B cell (primary cell): ENCODE data around the gene GINS2. TPM values are rescaled to one million over a fixed set of nuclear protein-coding genes. Genes with fewer than 3 reads are reported as not detected.

Experiments used
- ATAC-seq: fragments of 200-7000 bp; cut with Tn5 transposase; one replicate; pipeline ENCODE4 v1.10.0; 2021; ENCODE audit warnings: low read depth, mild to moderate bottlenecking, moderate number of reproducible peaks, moderate library complexity
- CTCF ChIA-PET: fragments of 350-600 bp; sonication (Branson Sonifier 250); formaldehyde crosslinking; loops from one replicate; lab custom pipeline; 2021; ENCODE audit warnings: antibody characterized with exemption, inconsistent platforms; lab: Charles Lee
- POLR2A ChIA-PET: fragments of 350-600 bp; sonication (Branson Sonifier 250); formaldehyde crosslinking; loops from one replicate; lab custom pipeline; 2021; ENCODE audit warnings: antibody characterized with exemption; lab: Charles Lee
- DNase-seq: peaks from one replicate; pipeline ENCODE4 v3.0.0; 2013
- H2AFZ ChIP-seq: 2 replicates; pipeline ENCODE4 v1.6.1; 2012; ENCODE audit warnings: mild to moderate bottlenecking, low read depth, low read length; ENCODE audit not compliant: insufficient read depth, poor library complexity, severe bottlenecking
- H3K27ac ChIP-seq, 2 donors: 1 replicate in 1 of 2; 2 replicates in 1 of 2; pipeline ENCODE4 v1.5.1; 2012 to 2013; ENCODE audit warnings: low read length in 2 of 2, mild to moderate bottlenecking in 2 of 2, moderate library complexity in 1 of 2
- H3K27me3 ChIP-seq, 4 experiments: fragments of 200-600 bp in 1 of 4; sonication (generic) in 1 of 4; replicated peaks in 1 of 4; 1 replicate in 2 of 4; 2 replicates in 2 of 4; pipeline versions ENCODE4 v1.6.1 to v1.7.0; 2013 to 2016; ENCODE audit warnings: low read length in 3 of 4, mild to moderate bottlenecking in 2 of 4, mixed read lengths in 1 of 4, moderate library complexity in 1 of 4; ENCODE audit not compliant: insufficient read depth in 4 of 4, control insufficient read depth in 3 of 4; ENCODE audit errors: control extremely low read depth in 1 of 4
- H3K36me3 ChIP-seq, 2 experiments: replicated peaks in 1 of 2; 1 replicate in 1 of 2; 2 replicates in 1 of 2; pipeline versions ENCODE4 v1.6.1 to v1.7.1; 2013; ENCODE audit warnings: low read length in 1 of 2; ENCODE audit not compliant: insufficient read depth in 2 of 2, control insufficient read depth in 1 of 2; ENCODE audit errors: control extremely low read depth in 1 of 2, extremely low read depth in 1 of 2
- H3K4me1 ChIP-seq, 2 donors: fragments of 200-600 bp in 1 of 2; sonication (generic) in 1 of 2; 1 replicate in 1 of 2; 2 replicates in 1 of 2; pipeline versions ENCODE4 v1.5.1 to v1.6.1; 2013 to 2017; ENCODE audit warnings: low read length in 2 of 2; ENCODE audit not compliant: control insufficient read depth in 2 of 2, insufficient read depth in 2 of 2
- H3K4me2 ChIP-seq: replicated peaks from 2 replicates; pipeline ENCODE3; 2012; ENCODE audit warnings: mild to moderate bottlenecking, low read depth, low read length; ENCODE audit not compliant: poor library complexity, severe bottlenecking
- H3K4me3 ChIP-seq, 5 experiments: fragments of 200-600 bp in 1 of 5; sonication (generic) in 1 of 5; 1 replicate in 3 of 5; 2 replicates in 2 of 5; pipeline versions ENCODE4 v1.5.1 to v1.7.0; 2011 to 2016; ENCODE audit warnings: low read length in 4 of 5, mild to moderate bottlenecking in 4 of 5, low read depth in 2 of 5, control low read depth in 1 of 5, moderate library complexity in 1 of 5; ENCODE audit not compliant: insufficient read depth in 1 of 5; ENCODE audit errors: control extremely low read depth in 1 of 5, extremely low read depth in 1 of 5
- H3K79me2 ChIP-seq: fragments of 200-600 bp; sonication (generic); one replicate; pipeline ENCODE4 v1.6.0; 2016; ENCODE audit warnings: low read length; ENCODE audit not compliant: control insufficient read depth, insufficient read depth
- H3K9ac ChIP-seq: fragments of 200-600 bp; sonication (generic); 2 replicates; pipeline ENCODE4 v1.6.1; 2017; ENCODE audit warnings: mild to moderate bottlenecking, low read length, moderate library complexity
- H3K9me3 ChIP-seq, 3 donors: one replicate each; pipeline versions ENCODE4 v1.6.1 to v1.7.1; 2013; ENCODE audit warnings: low read length in 2 of 3; ENCODE audit not compliant: control insufficient read depth in 2 of 3, insufficient read depth in 1 of 3; ENCODE audit errors: control extremely low read depth in 1 of 3
- H4K20me1 ChIP-seq: 2 replicates; pipeline ENCODE4 v1.6.0; 2012; ENCODE audit warnings: mild to moderate bottlenecking, low read length; ENCODE audit not compliant: insufficient read depth, control insufficient read depth, poor library complexity, severe bottlenecking
- H3K27ac Mint-ChIP-seq: one replicate; pipeline ENCODE4 v1.8.0; 2021; ENCODE audit warnings: mixed read lengths
- H3K27me3 Mint-ChIP-seq: one replicate; pipeline ENCODE4 v1.8.0; 2021; ENCODE audit warnings: mixed read lengths
- H3K4me1 Mint-ChIP-seq: one replicate; pipeline ENCODE4 v1.8.0; 2021; ENCODE audit warnings: mixed read lengths
- H3K4me3 Mint-ChIP-seq: one replicate; pipeline ENCODE4 v1.8.0; 2021; ENCODE audit warnings: mixed read lengths
- H3K9me3 Mint-ChIP-seq: one replicate; pipeline ENCODE4 v1.8.0; 2022; ENCODE audit warnings: mixed read lengths; ENCODE audit not compliant: insufficient read depth
- EZH2 ChIP-seq: IDR thresholded peaks from 2 replicates; pipeline ENCODE4 v1.6.1; 2012; ENCODE audit warnings: borderline replicate concordance, low read depth, mild to moderate bottlenecking, moderate library complexity, low read length; ENCODE audit not compliant: insufficient read depth, poor library complexity, severe bottlenecking
- WGBS: methylation state at CpG from one replicate; pipeline ENCODE4 v1.1.5; 2013; ENCODE audit warnings: missing lambda C conversion rate; ENCODE audit not compliant: insufficient coverage; 5-methylcytosine and 5-hydroxymethylcytosine counted together
- intact Hi-C: fragments of 100-400 bp; cut with micrococcal nuclease; formaldehyde crosslinking; loops from one replicate; pipeline ENCODE4 v1.10.0; 2022
- polyA plus RNA-seq: library from polyadenylated mRNA; depleted of rRNA; stranded (reverse); fragments of >200 nt; gene quantifications from 2 replicates; pipeline ENCODE4 v1.2.3, GENCODE V29; 2012
- total RNA-seq, 2 donors: library from RNA; stranded (reverse); fragments of 120-200 nt in 1 of 2; gene quantifications; 1 replicate in 1 of 2; 2 replicates in 1 of 2; pipeline versions ENCODE4 v1.2.3 to v1.2.4, GENCODE V29; 2013 to 2022
- TF ChIP-seq, protein P1 (sequence below): fragments of 200-600 bp; IDR thresholded peaks from one replicate; pipeline ENCODE4 v1.8.0; 2022; ENCODE audit warnings: antibody characterized with exemption, mild to moderate bottlenecking

Gene GINS2
- total and polyA plus RNA-seq, 2 donors (not counting 1 experiment from before 2014, with no cell fraction given): 0.52 to 4.2 TPM

GRCh38 chr16:85643631-85644030 is 45.1 kb downstream of the GINS2 start:
- WGBS: 92% methylated on average over 2 of the region's 8 CpGs
- ChIA-PET POLR2A (interaction anchor here (0.7 kb wide), 1 partner anchor 57 kb away, joined by 4 read pairs; no protein-coding TSS in a partner anchor), CTCF (no interaction called here)
- Histone ChIP-seq H3K9ac (no peak overlapping the region), H3K27ac (no peak overlapping the region), H4K20me1 (peaks cover 100% of the 10 kb centered on the region), H3K79me2 (peaks cover 89% of the 10 kb centered on the region), H3K36me3 (peaks cover 1 to 32% of the 10 kb centered on the region in 2 experiments), H3K4me3 (no peak overlapping the region), H3K9me3 (no peaks in the 10 kb centered on the region), H3K4me2 (no peak overlapping the region), H3K27me3 (no peaks in the 10 kb centered on the region), H2AFZ (no peak overlapping the region), H3K4me1 (no peaks in the 10 kb centered on the region)
- DNase-seq (no peak), ATAC-seq (no peak)
- intact Hi-C loops: no loop called here
- no peaks in the 10 kb centered on the region for H3K9me3 Mint-ChIP-seq
- TF ChIP-seq, protein P1, sequence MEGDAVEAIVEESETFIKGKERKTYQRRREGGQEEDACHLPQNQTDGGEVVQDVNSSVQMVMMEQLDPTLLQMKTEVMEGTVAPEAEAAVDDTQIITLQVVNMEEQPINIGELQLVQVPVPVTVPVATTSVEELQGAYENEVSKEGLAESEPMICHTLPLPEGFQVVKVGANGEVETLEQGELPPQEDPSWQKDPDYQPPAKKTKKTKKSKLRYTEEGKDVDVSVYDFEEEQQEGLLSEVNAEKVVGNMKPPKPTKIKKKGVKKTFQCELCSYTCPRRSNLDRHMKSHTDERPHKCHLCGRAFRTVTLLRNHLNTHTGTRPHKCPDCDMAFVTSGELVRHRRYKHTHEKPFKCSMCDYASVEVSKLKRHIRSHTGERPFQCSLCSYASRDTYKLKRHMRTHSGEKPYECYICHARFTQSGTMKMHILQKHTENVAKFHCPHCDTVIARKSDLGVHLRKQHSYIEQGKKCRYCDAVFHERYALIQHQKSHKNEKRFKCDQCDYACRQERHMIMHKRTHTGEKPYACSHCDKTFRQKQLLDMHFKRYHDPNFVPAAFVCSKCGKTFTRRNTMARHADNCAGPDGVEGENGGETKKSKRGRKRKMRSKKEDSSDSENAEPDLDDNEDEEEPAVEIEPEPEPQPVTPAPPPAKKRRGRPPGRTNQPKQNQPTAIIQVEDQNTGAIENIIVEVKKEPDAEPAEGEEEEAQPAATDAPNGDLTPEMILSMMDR: no peak
- TF ChIP-seq EZH2: no peak
- no peaks in the 10 kb centered on the region for H3K27me3 Mint-ChIP-seq
- H3K27ac Mint-ChIP-seq: no peak overlapping the region
- no peak overlapping the region for H3K4me3 Mint-ChIP-seq
- peaks cover 10% of the 10 kb centered on the region for H3K4me1 Mint-ChIP-seq

- ATAC-seq: no peak
- Histone ChIP-seq H3K36me3 (peaks cover 1 to 28% of the 10 kb centered on the region in 2 experiments), H3K9me3 (no peaks in the 10 kb centered on the region), H4K20me1 (peaks cover 100% of the 10 kb centered on the region), H2AFZ (no peak overlapping the region), H3K79me2 (peaks cover 92% of the 10 kb centered on the region), H3K27me3 (no peaks in the 10 kb centered on the region), H3K27ac (no peak overlapping the region), H3K4me1 (no peaks in the 10 kb centered on the region), H3K4me3 (no peak overlapping the region), H3K9ac (no peak overlapping the region), H3K4me2 (no peak overlapping the region)
- intact Hi-C loops: no loop called here
- peaks cover 10% of the 10 kb centered on the region for H3K4me1 Mint-ChIP-seq
- no peak overlapping the region for H3K4me3 Mint-ChIP-seq
- ChIA-PET CTCF (no interaction called here), POLR2A (no interaction called here)
- no peak for DNase-seq
- H3K27ac Mint-ChIP-seq: no peak overlapping the region
- H3K27me3 Mint-ChIP-seq: no peaks in the 10 kb centered on the region
- no peaks in the 10 kb centered on the region for H3K9me3 Mint-ChIP-seq
- TF ChIP-seq EZH2: no peak
- TF ChIP-seq, protein P1: no peak
- WGBS: 90% methylated on average over 32 of the region's 32 CpGs
Observed at GRCh38 chr16:85642762-85643358, 45.9 kb downstream of the GINS2 start.
